HepG2 (cell line): ENCODE data around the gene EPB41L1. TPM values are rescaled to one million over a fixed set of nuclear protein-coding genes. Genes with fewer than 3 reads are reported as not detected.

Source experiments
- AHR ChIP-seq: IDR thresholded peaks from 2 replicates; pipeline ENCODE4 v1.6.1; 2018; ENCODE audit warnings: missing genetic modification reagents, missing compliant biosample characterization
- ARHGAP35 ChIP-seq: sonication (generic); formaldehyde crosslinking; IDR thresholded peaks from 2 replicates; pipeline ENCODE4 v1.9.0; 2022; ENCODE audit warnings: mild to moderate bottlenecking, inconsistent platforms, moderate library complexity, missing genetic modification reagents, borderline replicate concordance
- BRD4 ChIP-seq: sonication (generic); formaldehyde crosslinking; IDR thresholded peaks from 2 replicates; pipeline ENCODE4 v1.4.0; 2020; ENCODE audit warnings: missing genetic modification reagents
- ESRRA ChIP-seq: sonication (generic); formaldehyde crosslinking; IDR thresholded peaks from 2 replicates; pipeline ENCODE4 v1.5.1; 2020; ENCODE audit warnings: mild to moderate bottlenecking, low read depth, missing genetic modification reagents
- FOXK2 ChIP-seq: fragments of 450-650 bp; IDR thresholded peaks from 2 replicates; pipeline ENCODE4 v1.6.1; 2016
- HOXD1 ChIP-seq: sonication (generic); formaldehyde crosslinking; IDR thresholded peaks from 2 replicates; pipeline ENCODE4 v1.5.0; 2020; ENCODE audit warnings: missing genetic modification reagents
- IKZF5 ChIP-seq: IDR thresholded peaks from 2 replicates; pipeline ENCODE4 v1.6.1; 2018; ENCODE audit warnings: missing genetic modification reagents, mild to moderate bottlenecking, missing compliant biosample characterization
- ISL2 ChIP-seq: sonication (generic); formaldehyde crosslinking; IDR thresholded peaks from 2 replicates; pipeline ENCODE4 v1.5.0; 2020; ENCODE audit warnings: missing genetic modification reagents
- MYC ChIP-seq: sonication (generic); formaldehyde crosslinking; IDR thresholded peaks from 2 replicates; pipeline ENCODE4 v1.9.0; 2021; ENCODE audit warnings: missing genetic modification reagents, borderline replicate concordance
- NPAS2 ChIP-seq: sonication (generic); formaldehyde crosslinking; IDR thresholded peaks from 2 replicates; pipeline ENCODE4 v1.8.0; 2022; ENCODE audit warnings: mild to moderate bottlenecking, missing genetic modification reagents, borderline replicate concordance
- NR2F1 ChIP-seq, 2 experiments: fragments of 450-650 bp in 1 of 2; formaldehyde crosslinking in 1 of 2; IDR thresholded peaks; 2 replicates each; pipeline versions ENCODE4 v1.5.0 to v1.6.1; 2016 to 2020; ENCODE audit warnings: mild to moderate bottlenecking in 1 of 2, missing compliant biosample characterization in 1 of 2, missing genetic modification reagents in 1 of 2, moderate library complexity in 1 of 2
- PCBP1 ChIP-seq: fragments of 200-400 bp; formaldehyde crosslinking; IDR thresholded peaks from 2 replicates; pipeline ENCODE4 v1.6.1; 2017; ENCODE audit warnings: mild to moderate bottlenecking, low read depth, low read length, borderline replicate concordance
- PHF8 ChIP-seq: sonication (generic); formaldehyde crosslinking; IDR thresholded peaks from 2 replicates; pipeline ENCODE4 v1.5.0; 2020; ENCODE audit warnings: missing genetic modification reagents
- RORA ChIP-seq: sonication (generic); formaldehyde crosslinking; IDR thresholded peaks from 2 replicates; pipeline ENCODE4 v1.5.0; 2020; ENCODE audit warnings: mild to moderate bottlenecking, missing genetic modification reagents, moderate library complexity
- THAP11 ChIP-seq: IDR thresholded peaks from 2 replicates; pipeline ENCODE4 v1.6.1; 2016; ENCODE audit warnings: missing biosample characterization, missing genetic modification reagents
- ZNF317 ChIP-seq: sonication (generic); formaldehyde crosslinking; IDR thresholded peaks from 2 replicates; pipeline ENCODE4 v1.5.0; 2020; ENCODE audit warnings: mild to moderate bottlenecking, missing genetic modification reagents
- ZNF549 ChIP-seq: sonication (generic); formaldehyde crosslinking; IDR thresholded peaks from 2 replicates; pipeline ENCODE4 v1.5.0; 2020; ENCODE audit warnings: missing genetic modification reagents
- ZNF569 ChIP-seq: sonication (generic); formaldehyde crosslinking; IDR thresholded peaks from 2 replicates; pipeline ENCODE4 v1.5.0; 2020; ENCODE audit warnings: mild to moderate bottlenecking, missing genetic modification reagents, moderate library complexity, borderline replicate concordance
- ZNF737 ChIP-seq: sonication (generic); formaldehyde crosslinking; IDR thresholded peaks from 2 replicates; pipeline ENCODE4 v1.5.0; 2020; ENCODE audit warnings: missing genetic modification reagents, mild to moderate bottlenecking, borderline replicate concordance
- ZNF816 ChIP-seq: sonication (generic); formaldehyde crosslinking; IDR thresholded peaks from 2 replicates; pipeline ENCODE4 v1.8.0; 2022; ENCODE audit warnings: missing genetic modification reagents, mild to moderate bottlenecking, borderline replicate concordance
- ZSCAN12 ChIP-seq: sonication (generic); formaldehyde crosslinking; IDR thresholded peaks from 2 replicates; pipeline ENCODE4 v1.9.0; 2021; ENCODE audit warnings: mild to moderate bottlenecking, missing genetic modification reagents
- ZSCAN31 ChIP-seq: sonication (generic); formaldehyde crosslinking; IDR thresholded peaks from 2 replicates; pipeline ENCODE4 v1.5.0; 2020; ENCODE audit warnings: low read depth, mild to moderate bottlenecking, missing genetic modification reagents
- ZSCAN9 ChIP-seq: IDR thresholded peaks from 2 replicates; pipeline ENCODE4 v1.6.1; 2016; ENCODE audit warnings: borderline replicate concordance
- polyA plus RNA-seq, 8 experiments: library from polyadenylated mRNA; depleted of rRNA in 3 of 8; stranded (reverse) in 7 of 8; unstranded in 1 of 8; fragments of >200 nt; fragmentation: Illumina TruSeq in 4 of 8; extraction: Trizol in 4 of 8; gene quantifications; 2 replicates each; pipeline versions ENCODE4 v1.2.1 to v1.2.3, GENCODE V29; 2011 to 2016; ENCODE audit warnings: low read depth in 4 of 8, missing spikeins in 1 of 8, mixed read lengths in 1 of 8; ENCODE audit not compliant: insufficient read depth in 1 of 8
- total RNA-seq, 5 experiments: library from RNA; depleted of rRNA; stranded (reverse); fragments of >200 nt; fragmentation: Illumina TruSeq; extraction: Trizol; gene quantifications; 2 replicates each; pipeline ENCODE4 v1.2.3, GENCODE V29; 2016; ENCODE audit warnings: low read depth in 1 of 5
- TF ChIP-seq, protein P1 (sequence below): fragments of 450-650 bp; IDR thresholded peaks from 2 replicates; pipeline ENCODE4 v1.6.1; 2016
- TF ChIP-seq, protein P2 (sequence below): sonication (generic); formaldehyde crosslinking; IDR thresholded peaks from 2 replicates; pipeline ENCODE4 v1.8.1; 2023; ENCODE audit warnings: mild to moderate bottlenecking, missing genetic modification reagents

The EPB41L1 gene
- total and polyA plus RNA-seq, 2 of the 13 experiments (the other 11 are each of a cell fraction or from before 2014, with no cell fraction given) = 16.7 to 39.0 TPM

DNA sequence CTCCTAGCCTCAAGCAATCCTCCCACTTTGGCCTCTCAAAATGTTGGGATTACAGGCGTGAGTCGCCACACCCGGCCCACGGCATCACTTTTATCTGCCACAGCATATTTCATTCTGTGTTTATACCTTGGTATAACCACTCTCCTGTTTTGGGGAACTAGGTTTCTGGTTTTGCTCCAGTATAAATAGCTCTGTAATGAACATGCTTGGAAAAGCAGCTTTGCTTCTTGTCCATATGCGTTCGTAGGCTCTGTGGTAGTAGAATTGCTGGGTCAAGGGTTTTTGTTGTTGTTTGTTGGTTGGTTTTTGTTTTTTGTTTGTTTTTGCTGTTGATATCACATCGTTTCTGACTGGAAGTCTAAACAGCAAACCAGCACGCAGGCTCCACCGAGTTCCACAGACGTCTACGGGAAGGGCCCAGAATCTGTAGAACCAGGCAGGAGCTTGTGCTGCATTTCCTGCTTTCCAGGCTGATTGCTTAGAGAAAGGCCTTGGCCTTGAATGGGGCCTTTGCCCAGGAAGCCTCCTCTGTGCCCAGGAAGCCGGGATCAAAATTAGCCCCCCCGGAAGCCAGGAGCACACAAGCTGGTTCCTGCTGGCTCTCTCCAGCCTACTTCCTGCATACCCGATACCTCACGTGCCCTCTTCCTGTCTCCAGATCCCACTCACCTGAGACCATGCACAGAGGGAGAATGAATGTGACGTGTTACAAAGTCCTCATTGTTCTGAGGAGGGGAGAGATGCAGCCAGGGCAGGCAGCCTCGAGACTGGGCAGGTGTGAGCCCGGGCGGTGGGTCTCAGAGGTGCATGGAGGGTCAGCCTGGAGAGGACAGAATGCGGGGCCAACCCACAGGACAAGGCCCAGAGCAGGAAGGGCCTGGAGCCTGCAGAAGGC lies 116.5 kb downstream of the EPB41L1 start (continued):
- TF ChIP-seq ZNF737 (peak; percentile 59; the same call in 1 of the 2 replicates), ZNF816 (CRISPR knock-in tag) (no peak), MYC (peak; percentile 52; the same call in 1 of the 2 replicates), PCBP1 (no peak), NPAS2 (CRISPR knock-in tag) (no peak), ZSCAN9 (CRISPR knock-in tag) (no peak), THAP11 (CRISPR knock-in tag) (peak; percentile 91), ESRRA (CRISPR knock-in tag) (no peak), PHF8 (peak; percentile 89), AHR (no peak), IKZF5 (CRISPR knock-in tag) (0 out of 2 replicates have a peak, but pooled peaks have one; percentile 34), ARHGAP35 (CRISPR knock-in tag) (peak; percentile 59; the same call in 1 of the 2 replicates), RORA (CRISPR knock-in tag) (no peak), BRD4 (CRISPR knock-in tag) (peak; percentile 65; the same call in 1 of the 2 replicates), ZSCAN12 (CRISPR knock-in tag) (no peak), ZSCAN31 (no peak; the same call in 1 of the 2 replicates), ZNF549 (no peak), ISL2 (CRISPR knock-in tag) (no peak), HOXD1 (CRISPR knock-in tag) (no peak), NR2F1 (CRISPR knock-in tag; IDR thresholded peaks at IDR 0.05) (no peak), ZNF317 (CRISPR knock-in tag) (no peak), FOXK2 (no peak), ZNF569 (CRISPR knock-in tag) (no peak)
- TF ChIP-seq, protein P1, sequence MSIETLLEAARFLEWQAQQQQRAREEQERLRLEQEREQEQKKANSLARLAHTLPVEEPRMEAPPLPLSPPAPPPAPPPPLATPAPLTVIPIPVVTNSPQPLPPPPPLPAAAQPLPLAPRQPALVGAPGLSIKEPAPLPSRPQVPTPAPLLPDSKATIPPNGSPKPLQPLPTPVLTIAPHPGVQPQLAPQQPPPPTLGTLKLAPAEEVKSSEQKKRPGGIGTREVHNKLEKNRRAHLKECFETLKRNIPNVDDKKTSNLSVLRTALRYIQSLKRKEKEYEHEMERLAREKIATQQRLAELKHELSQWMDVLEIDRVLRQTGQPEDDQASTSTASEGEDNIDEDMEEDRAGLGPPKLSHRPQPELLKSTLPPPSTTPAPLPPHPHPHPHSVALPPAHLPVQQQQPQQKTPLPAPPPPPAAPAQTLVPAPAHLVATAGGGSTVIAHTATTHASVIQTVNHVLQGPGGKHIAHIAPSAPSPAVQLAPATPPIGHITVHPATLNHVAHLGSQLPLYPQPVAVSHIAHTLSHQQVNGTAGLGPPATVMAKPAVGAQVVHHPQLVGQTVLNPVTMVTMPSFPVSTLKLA = no peak
- TF ChIP-seq, protein P2, sequence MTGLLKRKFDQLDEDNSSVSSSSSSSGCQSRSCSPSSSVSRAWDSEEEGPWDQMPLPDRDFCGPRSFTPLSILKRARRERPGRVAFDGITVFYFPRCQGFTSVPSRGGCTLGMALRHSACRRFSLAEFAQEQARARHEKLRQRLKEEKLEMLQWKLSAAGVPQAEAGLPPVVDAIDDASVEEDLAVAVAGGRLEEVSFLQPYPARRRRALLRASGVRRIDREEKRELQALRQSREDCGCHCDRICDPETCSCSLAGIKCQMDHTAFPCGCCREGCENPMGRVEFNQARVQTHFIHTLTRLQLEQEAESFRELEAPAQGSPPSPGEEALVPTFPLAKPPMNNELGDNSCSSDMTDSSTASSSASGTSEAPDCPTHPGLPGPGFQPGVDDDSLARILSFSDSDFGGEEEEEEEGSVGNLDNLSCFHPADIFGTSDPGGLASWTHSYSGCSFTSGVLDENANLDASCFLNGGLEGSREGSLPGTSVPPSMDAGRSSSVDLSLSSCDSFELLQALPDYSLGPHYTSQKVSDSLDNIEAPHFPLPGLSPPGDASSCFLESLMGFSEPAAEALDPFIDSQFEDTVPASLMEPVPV (CRISPR knock-in tag) = no peak
